Neuronal stem cell (in vitro differentiated cells): ENCODE results near the gene SUMO1. TPM values are rescaled to one million over a fixed set of nuclear protein-coding genes. Genes with fewer than 3 reads are reported as not detected.

ENCODE experiments used
- small RNA-seq: library from polyadenylated mRNA; stranded (forward); fragments of <200 nt; extraction: miRNeasy Mini kit (QIAGEN cat#:217004); gene quantifications from one replicate; pipeline ENCODE3, GENCODE V24; 2013; ENCODE audit not compliant: insufficient read depth

SUMO1 gene

Small RNAs within 50 kb of the gene (small RNA-seq; reads per million reads assigned to genes)
- gene AC079354.2 (not detected), gene RF00575 (not detected), gene SNORD70 (137 reads per million, percentile 97 among the genes with 10 or more reads in this experiment)
